B cell (primary cell): ENCODE data around the gene SNX14. TPM values are rescaled to one million over a fixed set of nuclear protein-coding genes. Genes with fewer than 3 reads are reported as not detected.
A peak's percentile ranks its signal among the peaks of the same experiment; 100 is the strongest.

Experiments
- ATAC-seq: fragments of 200-7000 bp; cut with Tn5 transposase; one replicate; pipeline ENCODE4 v1.10.0; 2021; ENCODE audit warnings: low read depth, mild to moderate bottlenecking, moderate number of reproducible peaks, moderate library complexity
- CTCF ChIA-PET: fragments of 350-600 bp; sonication (Branson Sonifier 250); formaldehyde crosslinking; loops from one replicate; lab custom pipeline; 2021; ENCODE audit warnings: antibody characterized with exemption, inconsistent platforms; lab: Charles Lee
- POLR2A ChIA-PET: fragments of 350-600 bp; sonication (Branson Sonifier 250); formaldehyde crosslinking; loops from one replicate; lab custom pipeline; 2021; ENCODE audit warnings: antibody characterized with exemption; lab: Charles Lee
- DNase-seq: peaks from one replicate; pipeline ENCODE4 v3.0.0; 2013
- H2AFZ ChIP-seq: 2 replicates; pipeline ENCODE4 v1.6.1; 2012; ENCODE audit warnings: mild to moderate bottlenecking, low read depth, low read length; ENCODE audit not compliant: insufficient read depth, poor library complexity, severe bottlenecking
- H3K27ac ChIP-seq, 2 donors: 1 replicate in 1 of 2; 2 replicates in 1 of 2; pipeline ENCODE4 v1.5.1; 2012 to 2013; ENCODE audit warnings: low read length in 2 of 2, mild to moderate bottlenecking in 2 of 2, moderate library complexity in 1 of 2
- H3K27me3 ChIP-seq, 4 experiments: fragments of 200-600 bp in 1 of 4; sonication (generic) in 1 of 4; replicated peaks in 1 of 4; 1 replicate in 2 of 4; 2 replicates in 2 of 4; pipeline versions ENCODE4 v1.6.1 to v1.7.0; 2013 to 2016; ENCODE audit warnings: low read length in 3 of 4, mild to moderate bottlenecking in 2 of 4, mixed read lengths in 1 of 4, moderate library complexity in 1 of 4; ENCODE audit not compliant: insufficient read depth in 4 of 4, control insufficient read depth in 3 of 4; ENCODE audit errors: control extremely low read depth in 1 of 4
- H3K36me3 ChIP-seq, 2 experiments: replicated peaks in 1 of 2; 1 replicate in 1 of 2; 2 replicates in 1 of 2; pipeline versions ENCODE4 v1.6.1 to v1.7.1; 2013; ENCODE audit warnings: low read length in 1 of 2; ENCODE audit not compliant: insufficient read depth in 2 of 2, control insufficient read depth in 1 of 2; ENCODE audit errors: control extremely low read depth in 1 of 2, extremely low read depth in 1 of 2
- H3K4me1 ChIP-seq, 2 donors: fragments of 200-600 bp in 1 of 2; sonication (generic) in 1 of 2; 1 replicate in 1 of 2; 2 replicates in 1 of 2; pipeline versions ENCODE4 v1.5.1 to v1.6.1; 2013 to 2017; ENCODE audit warnings: low read length in 2 of 2; ENCODE audit not compliant: control insufficient read depth in 2 of 2, insufficient read depth in 2 of 2
- H3K4me2 ChIP-seq: replicated peaks from 2 replicates; pipeline ENCODE3; 2012; ENCODE audit warnings: mild to moderate bottlenecking, low read depth, low read length; ENCODE audit not compliant: poor library complexity, severe bottlenecking
- H3K4me3 ChIP-seq, 5 experiments: fragments of 200-600 bp in 1 of 5; sonication (generic) in 1 of 5; 1 replicate in 3 of 5; 2 replicates in 2 of 5; pipeline versions ENCODE4 v1.5.1 to v1.7.0; 2011 to 2016; ENCODE audit warnings: low read length in 4 of 5, mild to moderate bottlenecking in 4 of 5, low read depth in 2 of 5, control low read depth in 1 of 5, moderate library complexity in 1 of 5; ENCODE audit not compliant: insufficient read depth in 1 of 5; ENCODE audit errors: control extremely low read depth in 1 of 5, extremely low read depth in 1 of 5
- H3K79me2 ChIP-seq: fragments of 200-600 bp; sonication (generic); one replicate; pipeline ENCODE4 v1.6.0; 2016; ENCODE audit warnings: low read length; ENCODE audit not compliant: control insufficient read depth, insufficient read depth
- H3K9ac ChIP-seq: fragments of 200-600 bp; sonication (generic); 2 replicates; pipeline ENCODE4 v1.6.1; 2017; ENCODE audit warnings: mild to moderate bottlenecking, low read length, moderate library complexity
- H3K9me3 ChIP-seq, 3 donors: one replicate each; pipeline versions ENCODE4 v1.6.1 to v1.7.1; 2013; ENCODE audit warnings: low read length in 2 of 3; ENCODE audit not compliant: control insufficient read depth in 2 of 3, insufficient read depth in 1 of 3; ENCODE audit errors: control extremely low read depth in 1 of 3
- H4K20me1 ChIP-seq: 2 replicates; pipeline ENCODE4 v1.6.0; 2012; ENCODE audit warnings: mild to moderate bottlenecking, low read length; ENCODE audit not compliant: insufficient read depth, control insufficient read depth, poor library complexity, severe bottlenecking
- H3K27ac Mint-ChIP-seq: one replicate; pipeline ENCODE4 v1.8.0; 2021; ENCODE audit warnings: mixed read lengths
- H3K27me3 Mint-ChIP-seq: one replicate; pipeline ENCODE4 v1.8.0; 2021; ENCODE audit warnings: mixed read lengths
- H3K4me1 Mint-ChIP-seq: one replicate; pipeline ENCODE4 v1.8.0; 2021; ENCODE audit warnings: mixed read lengths
- H3K4me3 Mint-ChIP-seq: one replicate; pipeline ENCODE4 v1.8.0; 2021; ENCODE audit warnings: mixed read lengths
- H3K9me3 Mint-ChIP-seq: one replicate; pipeline ENCODE4 v1.8.0; 2022; ENCODE audit warnings: mixed read lengths; ENCODE audit not compliant: insufficient read depth
- EZH2 ChIP-seq: IDR thresholded peaks from 2 replicates; pipeline ENCODE4 v1.6.1; 2012; ENCODE audit warnings: borderline replicate concordance, low read depth, mild to moderate bottlenecking, moderate library complexity, low read length; ENCODE audit not compliant: insufficient read depth, poor library complexity, severe bottlenecking
- WGBS: methylation state at CpG from one replicate; pipeline ENCODE4 v1.1.5; 2013; ENCODE audit warnings: missing lambda C conversion rate; ENCODE audit not compliant: insufficient coverage; 5-methylcytosine and 5-hydroxymethylcytosine counted together
- intact Hi-C: fragments of 100-400 bp; cut with micrococcal nuclease; formaldehyde crosslinking; loops from one replicate; pipeline ENCODE4 v1.10.0; 2022
- polyA plus RNA-seq: library from polyadenylated mRNA; depleted of rRNA; stranded (reverse); fragments of >200 nt; gene quantifications from 2 replicates; pipeline ENCODE4 v1.2.3, GENCODE V29; 2012
- total RNA-seq, 2 donors: library from RNA; stranded (reverse); fragments of 120-200 nt in 1 of 2; gene quantifications; 1 replicate in 1 of 2; 2 replicates in 1 of 2; pipeline versions ENCODE4 v1.2.3 to v1.2.4, GENCODE V29; 2013 to 2022
- TF ChIP-seq, protein P1 (sequence below): fragments of 200-600 bp; IDR thresholded peaks from one replicate; pipeline ENCODE4 v1.8.0; 2022; ENCODE audit warnings: antibody characterized with exemption, mild to moderate bottlenecking

Gene SNX14
- total and polyA plus RNA-seq, 2 donors (not counting 1 experiment from before 2014, with no cell fraction given) = 36.9 to 80.0 TPM

DNA sequence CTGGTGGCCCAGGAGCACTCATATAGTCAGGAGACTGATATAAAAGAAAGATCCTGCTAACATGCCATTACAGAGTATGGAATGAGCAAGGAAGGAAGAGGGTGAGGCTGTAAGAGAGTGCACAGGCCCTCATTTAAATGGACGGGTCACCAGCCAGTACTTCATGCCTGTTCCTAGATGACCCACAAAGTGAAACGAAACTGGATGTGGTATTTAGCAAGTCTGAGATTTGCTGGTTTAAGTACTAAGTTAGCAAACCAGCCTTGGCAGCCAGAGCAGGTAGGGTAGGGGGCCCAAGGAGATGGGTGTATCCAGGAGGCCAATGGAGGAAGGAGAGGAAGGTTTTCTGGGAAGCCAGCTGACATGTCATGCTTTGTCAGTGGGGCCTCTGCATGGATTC, 127.9 kb downstream of the SNX14 start:
- intact Hi-C loops = no loop called here
- ATAC-seq (no peak), DNase-seq (no peak)
- peaks cover 10% of the 10 kb centered on the region for H3K79me2 ChIP-seq
- H3K4me2 ChIP-seq = peak overlapping the region; percentile 6
- ChIA-PET POLR2A (no interaction called here), CTCF (interaction anchor here (3.3 kb wide), 1 partner anchor 17 kb away, joined by 14 read pairs; no protein-coding TSS in a partner anchor)
- no peaks in the 10 kb centered on the region for H3K27me3 ChIP-seq
- no peak overlapping the region for H3K27ac ChIP-seq
- peaks cover 28 to 43% of the 10 kb centered on the region in 2 donors for H3K4me1 ChIP-seq
- Mint-ChIP-seq H3K27ac (peak overlapping the region; percentile 34), H3K27me3 (peaks cover 2% of the 10 kb centered on the region), H3K9me3 (no peaks in the 10 kb centered on the region), H3K4me1 (peaks cover 52% of the 10 kb centered on the region), H3K4me3 (peak overlapping the region; percentile 42)
- WGBS = 49% methylated on average over 2 of the region's 2 CpGs
- H3K9me3 ChIP-seq = no peaks in the 10 kb centered on the region
- H3K36me3 ChIP-seq = no peaks in the 10 kb centered on the region
- H3K4me3 ChIP-seq = no peak overlapping the region
- H4K20me1 ChIP-seq = no peaks in the 10 kb centered on the region
- TF ChIP-seq EZH2 = no peak
- TF ChIP-seq, protein P1, sequence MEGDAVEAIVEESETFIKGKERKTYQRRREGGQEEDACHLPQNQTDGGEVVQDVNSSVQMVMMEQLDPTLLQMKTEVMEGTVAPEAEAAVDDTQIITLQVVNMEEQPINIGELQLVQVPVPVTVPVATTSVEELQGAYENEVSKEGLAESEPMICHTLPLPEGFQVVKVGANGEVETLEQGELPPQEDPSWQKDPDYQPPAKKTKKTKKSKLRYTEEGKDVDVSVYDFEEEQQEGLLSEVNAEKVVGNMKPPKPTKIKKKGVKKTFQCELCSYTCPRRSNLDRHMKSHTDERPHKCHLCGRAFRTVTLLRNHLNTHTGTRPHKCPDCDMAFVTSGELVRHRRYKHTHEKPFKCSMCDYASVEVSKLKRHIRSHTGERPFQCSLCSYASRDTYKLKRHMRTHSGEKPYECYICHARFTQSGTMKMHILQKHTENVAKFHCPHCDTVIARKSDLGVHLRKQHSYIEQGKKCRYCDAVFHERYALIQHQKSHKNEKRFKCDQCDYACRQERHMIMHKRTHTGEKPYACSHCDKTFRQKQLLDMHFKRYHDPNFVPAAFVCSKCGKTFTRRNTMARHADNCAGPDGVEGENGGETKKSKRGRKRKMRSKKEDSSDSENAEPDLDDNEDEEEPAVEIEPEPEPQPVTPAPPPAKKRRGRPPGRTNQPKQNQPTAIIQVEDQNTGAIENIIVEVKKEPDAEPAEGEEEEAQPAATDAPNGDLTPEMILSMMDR = no peak
- H3K9ac ChIP-seq = no peak overlapping the region
- H2AFZ ChIP-seq = no peak overlapping the region

DNA sequence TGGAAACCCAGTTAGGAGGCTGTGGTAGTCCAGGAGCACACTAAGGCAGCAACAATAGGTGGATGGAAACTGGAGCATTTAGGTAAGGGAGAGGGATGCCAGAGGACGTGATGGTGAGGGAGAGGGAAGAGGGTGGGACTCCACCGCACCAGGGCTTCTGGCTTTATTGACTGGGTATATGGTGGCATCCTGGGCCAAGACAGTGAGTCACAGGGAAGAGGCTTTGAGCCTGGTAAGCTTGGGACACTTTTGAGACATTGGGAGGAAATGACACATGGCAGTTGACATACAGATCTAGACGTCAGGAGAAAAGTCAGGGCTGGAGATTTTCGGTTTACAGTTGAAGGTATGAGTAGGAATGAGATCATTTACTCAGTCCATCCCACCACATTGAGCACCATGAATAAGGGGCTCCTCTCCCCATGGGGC, 128.9 kb downstream of the SNX14 start:
- Histone ChIP-seq H3K4me3 (no peak overlapping the region), H3K27me3 (no peaks in the 10 kb centered on the region), H3K79me2 (peaks cover 10% of the 10 kb centered on the region), H3K4me2 (peak overlapping the region; percentile 4), H3K27ac (no peak overlapping the region), H3K9ac (no peak overlapping the region), H3K9me3 (no peaks in the 10 kb centered on the region), H4K20me1 (no peaks in the 10 kb centered on the region), H2AFZ (no peak overlapping the region), H3K36me3 (no peaks in the 10 kb centered on the region), H3K4me1 (peaks cover 33 to 51% of the 10 kb centered on the region in 2 donors)
- ATAC-seq (no peak), DNase-seq (no peak)
- POLR2A ChIA-PET = no interaction called here
- Mint-ChIP-seq H3K4me3 (peak overlapping the region; percentile 0), H3K27ac (peak overlapping the region; percentile 1), H3K4me1 (peaks cover 58% of the 10 kb centered on the region), H3K27me3 (peaks cover 2% of the 10 kb centered on the region), H3K9me3 (no peaks in the 10 kb centered on the region)
- no peak for TF ChIP-seq EZH2
- TF ChIP-seq, protein P1 = no peak
- intact Hi-C loops = loop anchor here (5.0 kb wide), 1 partner anchor 47 kb away; no protein-coding TSS in a partner anchor
- CTCF ChIA-PET = interaction anchor here (1.2 to 2.7 kb wide), 5 partner anchors 16 to 110 kb away, joined by 3 to 7 read pairs (median 5); no protein-coding TSS in a partner anchor
- WGBS = 83% methylated on average over 2 of the region's 4 CpGs
